CD4-positive, CD25-positive, alpha-beta regulatory T cell (primary cell): ENCODE data around the gene CNTNAP4. TPM values are rescaled to one million over a fixed set of nuclear protein-coding genes. Genes with fewer than 3 reads are reported as not detected.

Experiments used
- ATAC-seq, 2 donors: fragments of 150-1000 bp; cut with Tn5 transposase; one replicate each; pipeline ENCODE4 v1.10.0; 2021; ENCODE audit warnings: low read depth in 2 of 2, moderate number of reproducible peaks in 2 of 2, moderate library complexity in 1 of 2
- DNase-seq, 3 donors: peaks; one replicate each; pipeline versions ENCODE4 v3.0.0 to v3.0.0-alpha.2; 2012 to 2022; ENCODE audit warnings: mixed read lengths in 1 of 3
- H3K27ac ChIP-seq: one replicate; pipeline ENCODE4 v1.7.0; 2013; ENCODE audit warnings: mild to moderate bottlenecking, low read length; ENCODE audit not compliant: insufficient read depth, poor library complexity, severe bottlenecking
- H3K27me3 ChIP-seq: one replicate; pipeline ENCODE4 v1.7.0; 2013; ENCODE audit warnings: low read length; ENCODE audit not compliant: control insufficient read depth, insufficient read depth
- H3K36me3 ChIP-seq: one replicate; pipeline ENCODE4 v1.7.0; 2013; ENCODE audit warnings: mild to moderate bottlenecking, low read length, moderate library complexity; ENCODE audit not compliant: control insufficient read depth, insufficient read depth
- H3K4me1 ChIP-seq: 2 replicates; pipeline ENCODE4 v1.7.0; 2013; ENCODE audit warnings: mild to moderate bottlenecking, low read length; ENCODE audit not compliant: insufficient read depth, control insufficient read depth, poor library complexity, severe bottlenecking
- H3K4me3 ChIP-seq: one replicate; pipeline ENCODE4 v1.7.0; 2013; ENCODE audit warnings: low read depth, mild to moderate bottlenecking, low read length, moderate library complexity
- H3K9me3 ChIP-seq, 2 experiments: 1 replicate in 1 of 2; 2 replicates in 1 of 2; pipeline ENCODE4 v1.7.0; 2013; ENCODE audit warnings: low read length in 2 of 2, mild to moderate bottlenecking in 1 of 2, moderate library complexity in 1 of 2; ENCODE audit not compliant: control insufficient read depth in 2 of 2
- H3K27ac Mint-ChIP-seq, 3 donors: one replicate each; pipeline ENCODE4 v1.8.0; 2020 to 2022; ENCODE audit warnings: mild to moderate bottlenecking in 3 of 3, mixed read lengths in 3 of 3, moderate library complexity in 2 of 3
- H3K27me3 Mint-ChIP-seq: one replicate; pipeline ENCODE4 v1.8.0; 2022; ENCODE audit warnings: mild to moderate bottlenecking, mixed read lengths
- H3K36me3 Mint-ChIP-seq: one replicate; pipeline ENCODE4 v1.8.0; 2020; ENCODE audit warnings: mixed read lengths
- H3K4me1 Mint-ChIP-seq, 4 donors: one replicate each; pipeline ENCODE4 v1.8.0; 2020 to 2022; ENCODE audit warnings: mixed read lengths in 4 of 4, mild to moderate bottlenecking in 1 of 4
- H3K4me3 Mint-ChIP-seq, 4 donors: one replicate each; pipeline ENCODE4 v1.8.0; 2020 to 2022; ENCODE audit warnings: mild to moderate bottlenecking in 4 of 4, mixed read lengths in 4 of 4, moderate library complexity in 3 of 4
- H3K9me3 Mint-ChIP-seq, 7 donors: one replicate each; pipeline ENCODE4 v1.8.0; 2020 to 2022; ENCODE audit warnings: mixed read lengths in 7 of 7, mild to moderate bottlenecking in 3 of 7, moderate library complexity in 2 of 7
- polyA plus RNA-seq, 4 donors: library from polyadenylated mRNA; unstranded; fragments of 300-500 nt; fragmentation: Illumina TruSeq; gene quantifications; one replicate each; pipeline ENCODE4 v1.2.3, GENCODE V29; 2021
- total RNA-seq: library from RNA; stranded (reverse); gene quantifications from one replicate; pipeline ENCODE4 v1.2.3, GENCODE V29; 2022

The CNTNAP4 gene
- total and polyA plus RNA-seq, 5 donors from 2014 or later, result not detected

DNA sequence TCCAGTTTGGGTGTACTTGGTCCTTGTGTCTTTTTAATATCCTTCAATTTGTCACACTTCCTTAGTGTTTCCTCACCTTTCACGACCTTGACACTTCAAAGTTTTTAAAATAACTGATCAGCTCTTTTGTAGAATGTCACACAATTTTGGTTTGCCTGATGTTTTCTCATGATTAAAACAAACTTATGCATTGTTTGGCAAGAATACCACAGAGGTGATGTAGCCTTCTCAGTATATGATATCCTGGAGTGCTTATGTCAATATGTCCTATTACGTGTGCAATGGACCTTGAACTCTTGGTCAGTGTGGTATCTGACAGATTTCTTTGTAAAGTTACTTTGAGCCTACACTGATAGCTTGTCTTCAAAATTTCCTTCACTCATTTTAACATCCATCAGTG, 297.4 kb downstream of the CNTNAP4 start:
- H3K27me3 ChIP-seq, result no peaks in the 10 kb centered on the region
- no peak for ATAC-seq
- Mint-ChIP-seq H3K4me3 (no peak overlapping the region), H3K27me3 (no peaks in the 10 kb centered on the region), H3K27ac (no peak overlapping the region), H3K36me3 (no peaks in the 10 kb centered on the region), H3K9me3 (peaks cover 0 to 8% (median 5%) of the 10 kb centered on the region in 7 donors), H3K4me1 (no peaks in the 10 kb centered on the region)
- no peak overlapping the region for H3K4me3 ChIP-seq
- H3K4me1 ChIP-seq, result no peaks in the 10 kb centered on the region
- DNase-seq, result no peak
- no peaks in the 10 kb centered on the region for H3K36me3 ChIP-seq
- H3K27ac ChIP-seq, result no peak overlapping the region
- no peaks in the 10 kb centered on the region for H3K9me3 ChIP-seq

DNA sequence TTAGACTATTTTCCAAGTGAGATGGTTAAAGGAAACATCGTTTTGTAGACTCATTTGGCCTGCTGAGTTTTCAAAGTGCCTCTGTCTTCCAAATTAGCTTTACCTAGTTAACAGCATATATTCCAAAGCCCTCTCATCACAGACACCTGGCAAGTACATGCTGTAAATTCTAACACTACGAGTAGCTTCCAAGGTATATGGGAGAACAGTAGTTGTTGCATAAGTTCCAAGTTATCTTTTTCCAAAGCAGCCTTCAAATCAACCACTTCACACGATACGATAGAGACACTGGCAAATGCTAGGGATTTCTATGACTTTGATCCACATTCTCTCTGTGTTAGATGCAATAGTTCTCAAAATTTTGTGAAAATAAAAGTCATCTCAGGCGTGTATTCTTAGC, 299.3 kb downstream of the CNTNAP4 start:
- H3K9me3 Mint-ChIP-seq, result peaks cover 0 to 5% (median 4%) of the 10 kb centered on the region in 7 donors
- H3K27me3 ChIP-seq, result no peaks in the 10 kb centered on the region
- no peak overlapping the region for H3K27ac ChIP-seq
- H3K4me3 Mint-ChIP-seq, result no peak overlapping the region
- DNase-seq (no peak), ATAC-seq (no peak)
- H3K4me3 ChIP-seq, result no peak overlapping the region
- H3K36me3 ChIP-seq, result no peaks in the 10 kb centered on the region
- H3K27me3 Mint-ChIP-seq, result no peaks in the 10 kb centered on the region
- H3K36me3 Mint-ChIP-seq, result no peaks in the 10 kb centered on the region
- H3K9me3 ChIP-seq, result no peaks in the 10 kb centered on the region
- H3K27ac Mint-ChIP-seq, result no peak overlapping the region
- H3K4me1 Mint-ChIP-seq, result no peaks in the 10 kb centered on the region
- no peaks in the 10 kb centered on the region for H3K4me1 ChIP-seq

DNA sequence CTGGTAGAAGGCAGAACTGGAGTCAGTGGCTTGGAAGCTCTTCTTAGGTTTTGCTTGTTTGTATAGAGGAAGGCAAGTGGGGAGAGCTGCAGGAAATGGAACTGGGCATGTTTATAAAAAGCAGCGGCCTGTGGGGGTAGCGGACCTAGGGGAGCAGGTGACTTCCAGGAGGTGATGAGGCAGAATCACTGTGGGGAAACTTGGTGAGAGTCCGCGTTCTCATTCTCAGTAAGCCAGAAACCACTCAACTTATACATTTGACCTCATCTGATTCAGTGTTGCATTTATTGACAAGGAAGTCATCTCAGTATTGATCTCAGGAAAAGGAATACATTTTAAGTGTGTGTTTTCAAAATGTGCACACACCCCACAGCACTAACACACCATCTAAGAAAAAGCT, 299.8 kb downstream of the CNTNAP4 start:
- Mint-ChIP-seq H3K27me3 (no peaks in the 10 kb centered on the region), H3K9me3 (peaks cover 0 to 9% (median 4%) of the 10 kb centered on the region in 7 donors), H3K4me1 (no peaks in the 10 kb centered on the region), H3K27ac (no peak overlapping the region), H3K4me3 (no peak overlapping the region), H3K36me3 (no peaks in the 10 kb centered on the region)
- DNase-seq (no peak), ATAC-seq (no peak)
- Histone ChIP-seq H3K9me3 (no peaks in the 10 kb centered on the region), H3K27me3 (no peaks in the 10 kb centered on the region), H3K4me3 (no peak overlapping the region), H3K27ac (no peak overlapping the region), H3K36me3 (no peaks in the 10 kb centered on the region), H3K4me1 (no peaks in the 10 kb centered on the region)

DNA sequence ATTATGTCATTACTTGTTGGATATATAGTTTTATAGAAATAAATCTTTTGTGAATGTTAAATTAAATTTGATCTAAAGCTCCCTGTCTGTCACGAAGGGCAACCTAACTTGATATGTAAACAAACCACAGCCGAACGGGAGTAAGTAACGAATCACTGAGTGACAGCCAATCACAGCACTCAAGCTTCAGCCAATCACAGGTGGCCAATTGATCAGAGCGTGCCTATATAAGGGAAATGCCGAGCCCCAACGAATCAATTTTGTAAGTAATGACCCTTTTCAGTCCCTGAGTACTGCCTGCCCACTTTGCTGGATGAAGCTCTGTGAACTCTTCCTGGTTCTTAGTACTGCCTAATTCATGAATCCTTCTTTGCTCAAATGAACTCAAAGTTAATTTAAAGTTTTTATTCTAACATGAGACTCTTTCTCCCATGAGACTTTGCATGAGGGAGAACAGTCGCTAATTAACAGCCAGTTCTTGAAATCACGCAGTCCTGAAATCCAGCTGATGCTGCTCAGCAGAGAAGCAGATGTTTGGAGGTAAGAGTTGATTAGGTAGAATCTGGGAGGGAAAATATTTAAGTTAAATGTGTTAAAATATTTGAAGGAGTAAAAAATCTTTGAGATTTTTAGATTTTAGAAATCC, 302.2 kb downstream of the CNTNAP4 start:
- Histone ChIP-seq H3K9me3 (no peaks in the 10 kb centered on the region), H3K27me3 (no peaks in the 10 kb centered on the region), H3K4me1 (no peaks in the 10 kb centered on the region), H3K4me3 (no peak overlapping the region), H3K27ac (no peak overlapping the region), H3K36me3 (no peaks in the 10 kb centered on the region)
- no peaks in the 10 kb centered on the region for H3K36me3 Mint-ChIP-seq
- no peak for DNase-seq
- H3K4me1 Mint-ChIP-seq, result no peaks in the 10 kb centered on the region
- H3K27me3 Mint-ChIP-seq, result no peaks in the 10 kb centered on the region
- H3K4me3 Mint-ChIP-seq, result no peak overlapping the region
- H3K27ac Mint-ChIP-seq, result no peak overlapping the region
- no peak for ATAC-seq
- H3K9me3 Mint-ChIP-seq, result peaks cover 0 to 16% (median 4%) of the 10 kb centered on the region in 7 donors

DNA sequence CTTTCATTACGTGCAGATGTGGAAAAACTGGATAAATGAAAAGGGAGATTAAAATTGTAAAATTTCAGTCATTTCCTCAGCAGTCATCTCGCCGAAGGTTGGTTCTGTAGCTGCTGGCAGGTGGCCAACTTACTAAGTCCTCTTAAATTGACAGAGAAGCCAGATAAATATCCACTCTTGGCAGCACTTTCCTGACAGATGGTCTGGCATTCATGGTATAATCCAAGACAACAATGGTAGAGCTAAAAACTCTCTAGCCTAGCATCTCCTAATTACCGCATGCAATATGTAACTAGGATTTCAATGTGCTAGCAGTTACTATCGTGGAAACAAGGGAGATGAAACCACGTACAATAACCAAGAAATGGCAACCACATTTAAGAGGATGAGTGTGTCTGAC, 306.3 kb downstream of the CNTNAP4 start:
- H3K36me3 ChIP-seq, result no peaks in the 10 kb centered on the region
- no peak for ATAC-seq

DNA sequence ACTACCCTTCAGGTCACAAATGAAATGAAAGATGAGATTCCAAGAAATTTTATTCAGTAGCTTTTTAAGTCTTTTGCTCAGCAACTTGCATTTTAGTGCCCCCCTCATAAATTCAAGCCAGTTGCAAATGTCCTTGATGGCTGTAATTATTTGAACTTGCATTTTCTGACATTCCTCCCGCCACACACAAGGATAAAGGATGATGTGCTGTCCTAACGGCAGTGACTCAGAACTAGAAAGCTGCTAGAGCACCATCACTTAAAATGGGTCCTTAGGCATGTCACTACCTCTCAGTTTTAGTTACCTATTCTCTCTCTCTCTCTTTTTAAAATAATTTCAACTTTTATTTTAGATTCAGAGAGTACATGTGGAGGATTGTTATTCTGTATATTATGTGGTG, 306.7 kb downstream of the CNTNAP4 start:
- ATAC-seq, result no peak
- Histone ChIP-seq H3K4me1 (no peaks in the 10 kb centered on the region), H3K4me3 (no peak overlapping the region), H3K27me3 (no peaks in the 10 kb centered on the region), H3K36me3 (no peaks in the 10 kb centered on the region), H3K9me3 (no peaks in the 10 kb centered on the region), H3K27ac (no peak overlapping the region)
- Mint-ChIP-seq H3K27ac (no peak overlapping the region), H3K4me1 (no peaks in the 10 kb centered on the region), H3K36me3 (no peaks in the 10 kb centered on the region), H3K4me3 (no peak overlapping the region), H3K9me3 (peaks cover 0 to 12% (median 2%) of the 10 kb centered on the region in 7 donors), H3K27me3 (no peaks in the 10 kb centered on the region)
- no peak for DNase-seq

More for the DNA sequence above, 306.3 kb downstream of the CNTNAP4 start:
- no peak for DNase-seq
- no peaks in the 10 kb centered on the region for H3K27me3 ChIP-seq
- no peaks in the 10 kb centered on the region for H3K9me3 ChIP-seq
- H3K4me3 Mint-ChIP-seq, result no peak overlapping the region
- H3K27me3 Mint-ChIP-seq, result no peaks in the 10 kb centered on the region
- no peaks in the 10 kb centered on the region for H3K4me1 Mint-ChIP-seq
- no peaks in the 10 kb centered on the region for H3K4me1 ChIP-seq
- no peak overlapping the region for H3K27ac Mint-ChIP-seq
- no peaks in the 10 kb centered on the region for H3K36me3 Mint-ChIP-seq
- H3K9me3 Mint-ChIP-seq, result peaks cover 0 to 12% (median 2%) of the 10 kb centered on the region in 7 donors
- H3K4me3 ChIP-seq, result no peak overlapping the region
- H3K27ac ChIP-seq, result no peak overlapping the region

DNA sequence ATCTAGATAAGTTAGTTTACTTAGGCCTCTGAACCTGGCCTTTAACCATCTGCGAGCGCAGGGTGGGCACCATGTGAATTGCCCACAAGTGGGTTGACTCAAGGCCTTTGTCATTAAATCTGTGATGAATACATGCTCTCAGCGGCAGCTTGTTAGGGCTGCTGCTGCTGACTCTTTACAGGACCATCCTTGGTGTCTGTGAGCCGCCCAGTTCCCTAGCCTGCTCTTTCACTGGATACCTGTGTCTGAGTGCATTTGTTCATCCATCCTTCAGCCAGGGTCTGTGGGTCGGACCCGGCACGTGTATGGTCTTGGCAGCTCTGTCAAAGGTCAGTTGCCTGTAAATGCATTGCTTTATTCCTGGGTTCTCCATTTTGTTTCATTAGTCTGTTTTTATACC, 321.3 kb downstream of the CNTNAP4 start:
- no peaks in the 10 kb centered on the region for H3K36me3 ChIP-seq
- no peak overlapping the region for H3K27ac ChIP-seq
- no peak for ATAC-seq
- no peak overlapping the region for H3K4me3 ChIP-seq
- no peaks in the 10 kb centered on the region for H3K4me1 ChIP-seq
- Mint-ChIP-seq H3K27ac (no peak overlapping the region), H3K4me3 (no peak overlapping the region), H3K9me3 (peaks cover 0 to 15% (median 2%) of the 10 kb centered on the region in 7 donors), H3K36me3 (no peaks in the 10 kb centered on the region), H3K27me3 (no peaks in the 10 kb centered on the region), H3K4me1 (no peaks in the 10 kb centered on the region)
- no peak for DNase-seq
- H3K9me3 ChIP-seq, result no peaks in the 10 kb centered on the region
- no peaks in the 10 kb centered on the region for H3K27me3 ChIP-seq

DNA sequence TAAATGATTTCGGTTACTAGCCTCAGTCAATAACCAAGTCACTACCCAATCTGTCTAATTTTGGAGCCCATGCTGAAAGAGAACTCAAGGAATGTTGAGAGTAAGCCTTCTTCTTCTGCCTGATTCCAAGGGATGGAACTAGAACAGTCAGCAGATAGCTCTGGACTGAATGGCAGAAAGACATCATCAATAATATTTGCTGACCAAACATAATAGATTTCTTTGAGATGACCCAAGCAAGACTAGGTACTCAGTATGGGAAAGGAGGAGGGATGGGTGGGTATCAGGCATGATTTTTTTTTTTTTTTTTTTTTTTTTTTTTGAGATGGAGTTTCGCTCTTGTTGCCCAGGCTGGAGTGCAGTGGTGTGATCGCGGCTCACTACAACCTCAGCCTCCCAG, 330.1 kb downstream of the CNTNAP4 start:
- H3K4me3 Mint-ChIP-seq, result no peak overlapping the region

More for the DNA sequence above, 330.1 kb downstream of the CNTNAP4 start:
- Histone ChIP-seq H3K27me3 (no peaks in the 10 kb centered on the region), H3K4me1 (no peaks in the 10 kb centered on the region), H3K36me3 (no peaks in the 10 kb centered on the region), H3K27ac (no peak overlapping the region), H3K9me3 (no peaks in the 10 kb centered on the region), H3K4me3 (no peak overlapping the region)
- Mint-ChIP-seq H3K36me3 (no peaks in the 10 kb centered on the region), H3K4me1 (no peaks in the 10 kb centered on the region), H3K9me3 (peaks cover 0 to 17% (median 1%) of the 10 kb centered on the region in 7 donors), H3K27ac (no peak overlapping the region), H3K27me3 (no peaks in the 10 kb centered on the region)
- ATAC-seq, result no peak
- no peak for DNase-seq
